ENCODE measurements around the gene HS6ST2.

DNA sequence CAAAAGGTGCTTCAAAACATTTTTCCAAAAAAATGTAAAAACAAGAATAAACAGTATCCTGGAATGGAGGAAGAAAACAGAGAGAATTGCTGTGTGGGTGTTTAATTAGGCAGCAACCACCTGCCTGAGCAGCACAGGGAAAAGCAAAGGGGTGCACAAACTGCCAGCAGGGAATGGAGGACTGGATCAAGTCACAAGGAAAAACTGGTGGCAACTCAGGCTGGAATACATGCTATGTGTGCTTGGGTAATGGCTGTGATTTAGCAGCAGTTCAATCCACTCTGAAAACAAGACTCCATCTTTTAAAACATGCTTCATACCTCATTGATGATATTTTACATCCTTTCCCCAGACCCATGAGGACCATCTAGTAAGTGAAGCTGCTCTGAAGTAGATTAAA, 179.5 kb downstream of the HS6ST2 start:
- TF ChIP-seq CTCF (IDR thresholded peaks at IDR 0.05; ENCODE audit: low read depth, low read length, missing input control), result no peak
- no peak for TF ChIP-seq YY1 (IDR thresholded peaks at IDR 0.05)
- TF ChIP-seq EGR1 (IDR thresholded peaks at IDR 0.05; ENCODE audit: low read depth in 2 of 2), result no peak
- TF ChIP-seq RAD21 (IDR thresholded peaks at IDR 0.05), result no peak
- no peak for TF ChIP-seq JUND (IDR thresholded peaks at IDR 0.05)
- no peak for TF ChIP-seq REST (IDR thresholded peaks at IDR 0.05)
- TF ChIP-seq TAF1 (conservative IDR thresholded peaks at IDR 0.05), result no peak
- TF ChIP-seq, protein P1, sequence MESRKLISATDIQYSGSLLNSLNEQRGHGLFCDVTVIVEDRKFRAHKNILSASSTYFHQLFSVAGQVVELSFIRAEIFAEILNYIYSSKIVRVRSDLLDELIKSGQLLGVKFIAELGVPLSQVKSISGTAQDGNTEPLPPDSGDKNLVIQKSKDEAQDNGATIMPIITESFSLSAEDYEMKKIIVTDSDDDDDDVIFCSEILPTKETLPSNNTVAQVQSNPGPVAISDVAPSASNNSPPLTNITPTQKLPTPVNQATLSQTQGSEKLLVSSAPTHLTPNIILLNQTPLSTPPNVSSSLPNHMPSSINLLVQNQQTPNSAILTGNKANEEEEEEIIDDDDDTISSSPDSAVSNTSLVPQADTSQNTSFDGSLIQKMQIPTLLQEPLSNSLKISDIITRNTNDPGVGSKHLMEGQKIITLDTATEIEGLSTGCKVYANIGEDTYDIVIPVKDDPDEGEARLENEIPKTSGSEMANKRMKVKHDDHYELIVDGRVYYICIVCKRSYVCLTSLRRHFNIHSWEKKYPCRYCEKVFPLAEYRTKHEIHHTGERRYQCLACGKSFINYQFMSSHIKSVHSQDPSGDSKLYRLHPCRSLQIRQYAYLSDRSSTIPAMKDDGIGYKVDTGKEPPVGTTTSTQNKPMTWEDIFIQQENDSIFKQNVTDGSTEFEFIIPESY (IDR thresholded peaks at IDR 0.05), result no peak
- TF ChIP-seq, protein P2, sequence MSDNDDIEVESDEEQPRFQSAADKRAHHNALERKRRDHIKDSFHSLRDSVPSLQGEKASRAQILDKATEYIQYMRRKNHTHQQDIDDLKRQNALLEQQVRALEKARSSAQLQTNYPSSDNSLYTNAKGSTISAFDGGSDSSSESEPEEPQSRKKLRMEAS (IDR thresholded peaks at IDR 0.05), result no peak
- no peak for TF ChIP-seq NR2F2 (IDR thresholded peaks at IDR 0.05)
